IMR-90 (cell line): Measurements from ENCODE around the gene TJP1. TPM values are rescaled to one million over a fixed set of nuclear protein-coding genes. Genes with fewer than 3 reads are reported as not detected.

Experiments used
- ATAC-seq: fragments of 200-7000 bp; cut with Tn5 transposase; 2 replicates; pipeline ENCODE4 v1.9.1; 2020; ENCODE audit warnings: low read depth, mild to moderate bottlenecking, moderate library complexity
- BruUV-seq: library from RNA; stranded (reverse); fragments of 400-500 nt; replicated peaks from 2 replicates; lab custom pipeline; 2021; lab: Mats Ljungman, UMichigan
- CTCF ChIA-PET: fragments of 300-600 bp; formaldehyde crosslinking; extraction: SDS; loops from one replicate; lab custom pipeline; 2021; ENCODE audit warnings: antibody characterized with exemption; lab: Yijun Ruan, JAX
- POLR2A ChIA-PET: fragments of 300-600 bp; sonication (Branson Sonifier 250); formaldehyde crosslinking; loops from one replicate; lab custom pipeline; 2022; ENCODE audit warnings: antibody characterized with exemption; ENCODE audit not compliant: unreplicated experiment; lab: Charles Lee
- DNase-seq: peaks from one replicate; pipeline ENCODE4 v3.0.0; 2013
- H2AFZ ChIP-seq: replicated peaks from 2 replicates; pipeline ENCODE3; 2013; ENCODE audit warnings: low read length, mild to moderate bottlenecking; ENCODE audit not compliant: poor library complexity
- H2AK5ac ChIP-seq: 2 replicates; pipeline ENCODE4 v1.6.1; 2013; ENCODE audit warnings: low read depth, low read length, inconsistent platforms
- H2AK9ac ChIP-seq: replicated peaks from 2 replicates; pipeline ENCODE3; 2013; ENCODE audit warnings: mild to moderate bottlenecking, low read depth, low read length, moderate library complexity; ENCODE audit not compliant: poor library complexity
- H2BK120ac ChIP-seq: 2 replicates; pipeline ENCODE4 v1.6.1; 2013; ENCODE audit warnings: low read depth, low read length, inconsistent platforms
- H2BK15ac ChIP-seq: 3 replicates; pipeline ENCODE4 v1.6.1; 2013; ENCODE audit warnings: low read depth, low read length, inconsistent platforms
- H2BK20ac ChIP-seq: 2 replicates; pipeline ENCODE4 v1.6.1; 2013; ENCODE audit warnings: low read depth, mild to moderate bottlenecking, inconsistent platforms, low read length, moderate library complexity
- H2BK5ac ChIP-seq: 2 replicates; pipeline ENCODE4 v1.6.1; 2013; ENCODE audit warnings: mild to moderate bottlenecking, low read depth, low read length, inconsistent platforms; ENCODE audit not compliant: poor library complexity, severe bottlenecking
- H3K14ac ChIP-seq: replicated peaks from 2 replicates; pipeline ENCODE4 v1.6.1; 2013; ENCODE audit warnings: low read depth, low read length, inconsistent platforms
- H3K18ac ChIP-seq: 2 replicates; pipeline ENCODE4 v1.6.1; 2013; ENCODE audit warnings: low read depth, low read length, control low read depth
- H3K23ac ChIP-seq: 2 replicates; pipeline ENCODE4 v1.6.1; 2013; ENCODE audit warnings: low read depth, low read length, inconsistent platforms
- H3K27ac ChIP-seq: 2 replicates; pipeline ENCODE4 v1.5.1; 2013; ENCODE audit warnings: mild to moderate bottlenecking, control low read depth, low read length; ENCODE audit not compliant: insufficient read depth
- H3K27me3 ChIP-seq: 2 replicates; pipeline ENCODE4 v1.6.1; 2013; ENCODE audit warnings: low read length; ENCODE audit not compliant: control insufficient read depth, insufficient read depth
- H3K36me3 ChIP-seq: 2 replicates; pipeline ENCODE4 v1.6.1; 2013; ENCODE audit warnings: low read length, mixed read lengths; ENCODE audit not compliant: control insufficient read depth, insufficient read depth
- H3K4ac ChIP-seq: 2 replicates; pipeline ENCODE4 v1.6.1; 2013; ENCODE audit warnings: low read depth, low read length, inconsistent platforms
- H3K4me1 ChIP-seq: 2 replicates; pipeline ENCODE4 v1.6.1; 2013; ENCODE audit warnings: low read length, mixed read lengths; ENCODE audit not compliant: control insufficient read depth, insufficient read depth
- H3K4me2 ChIP-seq: 2 replicates; pipeline ENCODE4 v1.6.1; 2013; ENCODE audit warnings: low read depth, mild to moderate bottlenecking, control low read depth, low read length, moderate library complexity
- H3K4me3 ChIP-seq: 2 replicates; pipeline ENCODE4 v1.5.1; 2013; ENCODE audit warnings: low read depth, mild to moderate bottlenecking, control low read depth, low read length, moderate library complexity; ENCODE audit not compliant: insufficient read depth
- H3K56ac ChIP-seq: 2 replicates; pipeline ENCODE4 v1.6.1; 2013; ENCODE audit warnings: low read length, inconsistent platforms; ENCODE audit not compliant: insufficient read depth; ENCODE audit errors: extremely low read depth
- H3K79me1 ChIP-seq, 2 experiments: 2 replicates each; pipeline ENCODE4 v1.6.1; 2013; ENCODE audit warnings: low read length in 2 of 2, inconsistent platforms in 1 of 2, low read depth in 1 of 2
- H3K9ac ChIP-seq: 2 replicates; pipeline ENCODE4 v1.6.1; 2013; ENCODE audit warnings: low read depth, low read length, control low read depth
- H3K9me1 ChIP-seq: 2 replicates; pipeline ENCODE4 v1.6.1; 2013; ENCODE audit warnings: low read length, inconsistent platforms; ENCODE audit not compliant: insufficient read depth
- H3K9me3 ChIP-seq: 2 replicates; pipeline ENCODE4 v1.6.1; 2013; ENCODE audit warnings: low read length; ENCODE audit not compliant: control insufficient read depth, insufficient read depth
- H4K20me1 ChIP-seq: 2 replicates; pipeline ENCODE4 v1.6.1; 2013; ENCODE audit warnings: low read length, inconsistent platforms; ENCODE audit not compliant: insufficient read depth
- H4K5ac ChIP-seq: 2 replicates; pipeline ENCODE4 v1.6.1; 2013; ENCODE audit warnings: mild to moderate bottlenecking, low read depth, low read length, control low read depth
- H4K8ac ChIP-seq, 2 experiments: 2 replicates each; pipeline ENCODE4 v1.6.1; 2013; ENCODE audit warnings: low read depth in 2 of 2, low read length in 2 of 2, control low read depth in 1 of 2, inconsistent platforms in 1 of 2
- H4K91ac ChIP-seq: 2 replicates; pipeline ENCODE4 v1.6.1; 2013; ENCODE audit warnings: low read depth, low read length, inconsistent platforms; ENCODE audit not compliant: insufficient read depth
- CEBPB ChIP-seq: IDR thresholded peaks from 2 replicates; pipeline ENCODE4 v1.6.1; 2012; ENCODE audit warnings: low read depth, low read length, improper control_type of control experiment
- CHD1 ChIP-seq: IDR thresholded peaks from 2 replicates; pipeline ENCODE4 v1.6.1; 2012; ENCODE audit warnings: low read depth, low read length, improper control_type of control experiment
- FOS ChIP-seq: fragments of 150-350 bp; IDR thresholded peaks from 2 replicates; pipeline ENCODE4 v1.6.1; 2016; ENCODE audit warnings: low read depth, low read length
- RCOR1 ChIP-seq: IDR thresholded peaks from 2 replicates; pipeline ENCODE4 v1.6.1; 2012; ENCODE audit warnings: mild to moderate bottlenecking, low read length, improper control_type of control experiment; ENCODE audit not compliant: insufficient replicate concordance
- RFX5 ChIP-seq: IDR thresholded peaks from 2 replicates; pipeline ENCODE4 v1.8.0; 2012; ENCODE audit warnings: low read depth, mild to moderate bottlenecking, low read length, moderate library complexity
- SMC3 ChIP-seq: fragments of 150-350 bp; IDR thresholded peaks from 2 replicates; pipeline ENCODE4 v1.6.1; 2016; ENCODE audit warnings: low read depth, mild to moderate bottlenecking, antibody characterized with exemption, low read length, moderate library complexity
- WGBS, 2 experiments: methylation state at CpG; one replicate each; pipeline versions ENCODE4 v1.1.5 to v1.1.7; 2013; ENCODE audit warnings: missing lambda C conversion rate in 2 of 2; ENCODE audit not compliant: insufficient read length in 1 of 2; ENCODE audit errors: extremely low coverage in 2 of 2; 5-methylcytosine and 5-hydroxymethylcytosine counted together
- dilution Hi-C: fragments of 300-500 bp; cut with HindIII; formaldehyde crosslinking; loops from one replicate; pipeline ENCODE4 v1.14.3; 2018; ENCODE audit warnings: low sequenced_read_pairs; ENCODE audit not compliant: unreplicated experiment
- in situ Hi-C: fragments of 300-500 bp; cut with MboI; formaldehyde crosslinking; loops from 3 replicates; pipeline ENCODE4 v1.14.3; 2019; ENCODE audit warnings: low sequenced_read_pairs, inconsistent platforms, mixed read lengths
- intact Hi-C: fragments of 100-400 bp; cut with micrococcal nuclease; formaldehyde crosslinking; loops from 2 replicates; pipeline ENCODE4 v1.10.0; 2022
- polyA plus RNA-seq, 3 experiments: library from polyadenylated mRNA; depleted of rRNA; stranded (reverse); fragments of >200 nt; gene quantifications; 2 replicates each; pipeline ENCODE4 v1.2.3, GENCODE V29; 2012; ENCODE audit warnings: low replicate concordance in 1 of 3
- total RNA-seq: library from RNA; depleted of rRNA; stranded (reverse); fragments of >200 nt; gene quantifications from 2 replicates; pipeline ENCODE4 v1.2.3, GENCODE V29; 2012
- TF ChIP-seq, protein P1 (sequence below): fragments of 150-350 bp; IDR thresholded peaks from 2 replicates; pipeline ENCODE4 v1.6.1; 2016; ENCODE audit warnings: low read depth, mild to moderate bottlenecking, low read length, moderate library complexity, borderline replicate concordance

TJP1 gene
- total and polyA plus RNA-seq, 2 of the 4 experiments (the other 2 are of a cell fraction): 42.2 to 43.4 TPM

DNA sequence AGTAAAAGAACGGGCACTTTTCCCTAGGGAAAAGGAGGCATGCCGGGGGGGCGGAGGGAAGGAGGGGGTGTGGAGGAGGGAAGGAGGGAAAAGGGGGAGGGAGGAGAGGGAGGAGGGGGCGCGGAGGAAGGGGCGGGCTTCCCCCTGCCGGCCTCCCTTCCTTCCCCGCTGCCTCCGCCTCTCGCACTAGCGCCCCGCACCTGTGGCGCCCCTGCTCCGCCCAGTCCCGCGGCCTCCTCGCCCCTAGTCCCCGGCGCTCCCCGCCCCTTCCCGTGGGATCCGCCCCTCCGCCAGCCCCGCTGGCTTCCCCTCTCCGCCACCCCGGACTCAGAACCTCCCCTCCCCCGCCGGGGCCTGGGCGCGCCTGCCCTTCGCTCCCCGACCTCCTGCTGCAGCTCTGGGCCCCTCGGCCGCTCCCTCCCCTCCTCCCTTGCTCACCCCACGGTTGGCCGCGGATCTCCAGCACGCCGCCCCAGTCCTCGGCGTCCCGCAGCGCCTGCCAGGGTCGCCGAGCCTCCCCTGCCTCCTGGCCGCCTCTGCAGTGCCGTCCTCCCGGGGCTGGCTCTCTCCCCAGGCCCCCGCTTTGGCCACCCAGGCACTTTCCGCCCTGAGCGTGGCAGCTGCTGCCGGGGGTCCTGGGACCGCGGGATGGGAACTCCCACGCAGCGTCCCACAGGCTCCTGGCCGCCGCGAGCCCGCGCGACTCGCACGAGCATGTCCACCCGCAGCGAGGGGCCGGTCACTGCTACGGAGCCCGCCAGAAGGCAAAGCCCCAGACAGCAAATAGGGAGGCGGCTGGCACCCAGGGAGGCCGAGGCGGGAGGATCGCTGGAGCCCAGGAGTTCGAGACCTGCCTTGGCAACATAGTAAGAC is 147.4 kb downstream of the TJP1 start:
- Histone ChIP-seq H2BK15ac (no peak overlapping the region), H3K36me3 (no peaks in the 10 kb centered on the region), H3K4me2 (peak overlapping the region; percentile 87), H2BK20ac (no peak overlapping the region), H2BK120ac (peak overlapping the region; percentile 17), H3K14ac (no peak overlapping the region), H4K91ac (peak overlapping the region; percentile 13; the same call in 1 of the 2 replicates), H4K5ac (peak overlapping the region; percentile 57), H3K79me1 (peaks cover 0 to 4% of the 10 kb centered on the region in 2 experiments; a peak in 1 of 4 replicates), H2AK9ac (peak overlapping the region; percentile 84), H4K8ac (peak overlapping the region; percentile 38 to 77; a peak in 2 of 4 replicates), H3K56ac (no peak overlapping the region), H3K4ac (peak overlapping the region; percentile 33; the same call in 1 of the 2 replicates), H4K20me1 (no peaks in the 10 kb centered on the region), H3K9me1 (peaks cover 11% of the 10 kb centered on the region; the same call in 1 of the 2 replicates), H2AFZ (peak overlapping the region; percentile 86), H3K27me3 (no peaks in the 10 kb centered on the region), H3K4me3 (peak overlapping the region; percentile 76), H3K9ac (peak overlapping the region; percentile 57), H3K27ac (peak overlapping the region; percentile 31; the same call in 1 of the 2 replicates), H3K23ac (peak overlapping the region; percentile 31; the same call in 1 of the 2 replicates), H3K18ac (peak overlapping the region; percentile 31; the same call in 1 of the 2 replicates), H3K4me1 (peaks cover 17% of the 10 kb centered on the region), H2BK5ac (no peak overlapping the region), H3K9me3 (no peaks in the 10 kb centered on the region), H2AK5ac (no peak overlapping the region)
- intact Hi-C loops: no loop called here
- dilution Hi-C loops: no loop called here
- in situ Hi-C loops: loop anchor here (10.0 to 25.0 kb wide), 2 partner anchors 260 to 387 kb away; no protein-coding TSS in a partner anchor
- TF ChIP-seq SMC3 (no peak), FOS (no peak), RFX5 (no peak), CEBPB (no peak), CHD1 (no peak), RCOR1 (no peak)
- TF ChIP-seq, protein P1, sequence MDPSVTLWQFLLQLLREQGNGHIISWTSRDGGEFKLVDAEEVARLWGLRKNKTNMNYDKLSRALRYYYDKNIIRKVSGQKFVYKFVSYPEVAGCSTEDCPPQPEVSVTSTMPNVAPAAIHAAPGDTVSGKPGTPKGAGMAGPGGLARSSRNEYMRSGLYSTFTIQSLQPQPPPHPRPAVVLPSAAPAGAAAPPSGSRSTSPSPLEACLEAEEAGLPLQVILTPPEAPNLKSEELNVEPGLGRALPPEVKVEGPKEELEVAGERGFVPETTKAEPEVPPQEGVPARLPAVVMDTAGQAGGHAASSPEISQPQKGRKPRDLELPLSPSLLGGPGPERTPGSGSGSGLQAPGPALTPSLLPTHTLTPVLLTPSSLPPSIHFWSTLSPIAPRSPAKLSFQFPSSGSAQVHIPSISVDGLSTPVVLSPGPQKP: no peak
- ATAC-seq (peak; percentile 80), DNase-seq (peak; percentile 23)
- POLR2A ChIA-PET: no interaction called here
- BruUV-seq: no TSS peak
- CTCF ChIA-PET: no interaction called here
- 8% methylated on average over 10 of the region's 74 CpGs; no CpG with 5 or more reads in 1 of the 2 experiments for WGBS, 2 experiments
